DND-41 (cell line): ENCODE data around the gene AKAP17A.

Experiments used
- ATAC-seq: fragments of 200-7000 bp; cut with Tn5 transposase; 3 replicates; pipeline ENCODE4 v1.9.1; 2021; ENCODE audit warnings: low read depth; ENCODE audit not compliant: insufficient read depth
- DNase-seq: peaks from one replicate; pipeline ENCODE4 v3.0.0-alpha.2; 2020
- H2AFZ ChIP-seq: 2 replicates; pipeline ENCODE4 v1.6.0; 2012; ENCODE audit warnings: low read depth, low read length
- H3K27ac ChIP-seq: 2 replicates; pipeline ENCODE4 v1.5.1; 2012; ENCODE audit warnings: low read length, inconsistent platforms
- H3K27me3 ChIP-seq: fragments of 200-600 bp; sonication (generic); 2 replicates; pipeline ENCODE4 v1.6.0; 2012; ENCODE audit warnings: low read length, mild to moderate bottlenecking, inconsistent platforms; ENCODE audit not compliant: insufficient read depth, poor library complexity
- H3K36me3 ChIP-seq: 2 replicates; pipeline ENCODE4 v1.5.1; 2012; ENCODE audit warnings: low read length, inconsistent platforms; ENCODE audit not compliant: insufficient read depth
- H3K4me1 ChIP-seq: 2 replicates; pipeline ENCODE4 v1.5.1; 2012; ENCODE audit warnings: mild to moderate bottlenecking, low read length; ENCODE audit not compliant: insufficient read depth
- H3K4me2 ChIP-seq: 2 replicates; pipeline ENCODE4 v1.6.0; 2012; ENCODE audit warnings: mild to moderate bottlenecking, moderate library complexity, low read length, inconsistent platforms; ENCODE audit not compliant: insufficient read depth
- H3K4me3 ChIP-seq, 2 experiments: fragments of 200-600 bp in 1 of 2; shearing (Covaris generic) in 1 of 2; 2 replicates each; pipeline ENCODE4 v1.5.1; 2012 to 2016; ENCODE audit warnings: inconsistent platforms in 2 of 2, low read length in 2 of 2, mild to moderate bottlenecking in 2 of 2, low read depth in 1 of 2, moderate library complexity in 1 of 2
- H3K79me2 ChIP-seq: 2 replicates; pipeline ENCODE4 v1.6.0; 2012; ENCODE audit warnings: low read length, inconsistent platforms; ENCODE audit not compliant: insufficient read depth
- H3K9ac ChIP-seq: 2 replicates; pipeline ENCODE4 v1.6.0; 2012; ENCODE audit warnings: low read depth, mild to moderate bottlenecking, inconsistent platforms, low read length, moderate library complexity
- H3K9me3 ChIP-seq: 2 replicates; pipeline ENCODE4 v1.5.1; 2012; ENCODE audit warnings: low read length, moderate library complexity, mild to moderate bottlenecking, inconsistent platforms; ENCODE audit not compliant: insufficient read depth, severe bottlenecking
- H4K20me1 ChIP-seq: 2 replicates; pipeline ENCODE4 v1.6.0; 2012; ENCODE audit warnings: low read length; ENCODE audit not compliant: insufficient read depth
- EZH2 ChIP-seq: IDR thresholded peaks from 3 replicates; pipeline ENCODE4 v1.6.1; 2012; ENCODE audit warnings: borderline replicate concordance, low read depth, mild to moderate bottlenecking, moderate library complexity, low read length, inconsistent platforms; ENCODE audit not compliant: severe bottlenecking
- TF ChIP-seq, protein P1 (sequence below): IDR thresholded peaks from 2 replicates; pipeline ENCODE4 v1.5.1; 2012; ENCODE audit warnings: borderline replicate concordance, low read length, moderate library complexity, mild to moderate bottlenecking; ENCODE audit not compliant: poor library complexity, severe bottlenecking; ENCODE audit errors: extremely low read depth

AKAP17A gene, protein sequence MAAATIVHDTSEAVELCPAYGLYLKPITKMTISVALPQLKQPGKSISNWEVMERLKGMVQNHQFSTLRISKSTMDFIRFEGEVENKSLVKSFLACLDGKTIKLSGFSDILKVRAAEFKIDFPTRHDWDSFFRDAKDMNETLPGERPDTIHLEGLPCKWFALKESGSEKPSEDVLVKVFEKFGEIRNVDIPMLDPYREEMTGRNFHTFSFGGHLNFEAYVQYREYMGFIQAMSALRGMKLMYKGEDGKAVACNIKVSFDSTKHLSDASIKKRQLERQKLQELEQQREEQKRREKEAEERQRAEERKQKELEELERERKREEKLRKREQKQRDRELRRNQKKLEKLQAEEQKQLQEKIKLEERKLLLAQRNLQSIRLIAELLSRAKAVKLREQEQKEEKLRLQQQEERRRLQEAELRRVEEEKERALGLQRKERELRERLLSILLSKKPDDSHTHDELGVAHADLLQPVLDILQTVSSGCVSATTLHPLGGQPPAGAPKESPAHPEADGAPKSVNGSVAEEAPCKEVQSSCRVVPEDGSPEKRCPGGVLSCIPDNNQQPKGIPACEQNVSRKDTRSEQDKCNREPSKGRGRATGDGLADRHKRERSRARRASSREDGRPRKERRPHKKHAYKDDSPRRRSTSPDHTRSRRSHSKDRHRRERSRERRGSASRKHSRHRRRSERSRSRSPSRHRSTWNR

DNA sequence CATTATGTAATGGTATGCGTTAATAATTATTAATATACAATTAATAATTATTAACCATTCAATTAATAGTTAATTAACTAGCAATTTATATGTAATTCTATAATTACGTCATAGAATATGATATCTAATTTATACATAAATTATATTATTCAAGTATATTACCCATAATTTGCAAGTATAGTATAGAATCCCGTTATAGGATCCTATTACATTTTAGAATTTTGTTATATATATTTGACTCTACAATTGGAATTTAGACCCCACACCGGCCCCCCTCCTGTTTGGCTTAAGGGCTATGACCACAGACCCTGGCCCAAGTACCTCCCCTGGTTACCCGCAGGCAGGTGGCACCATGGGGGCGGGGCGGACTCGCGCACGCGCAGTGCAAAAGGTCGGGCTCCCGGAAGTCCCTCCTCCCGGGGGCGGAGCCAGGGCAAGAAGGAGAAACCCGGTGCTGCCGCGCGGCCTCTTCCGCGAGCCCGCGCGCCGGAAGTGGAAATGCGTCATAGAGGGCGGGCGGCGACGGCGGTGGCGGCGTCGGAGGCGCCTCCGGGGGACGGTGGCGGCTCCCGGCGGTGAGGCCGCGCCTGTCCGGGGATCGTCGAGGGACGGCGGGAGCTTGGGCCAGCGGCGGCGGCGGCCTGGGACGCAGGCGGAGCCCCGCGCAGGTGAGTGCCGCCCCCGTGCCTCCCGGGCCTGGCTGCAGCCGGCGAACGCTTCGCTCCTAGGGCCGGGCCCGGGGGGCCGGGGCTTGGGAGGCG is at the start of gene AKAP17A:
Gene AKAP17A (plus strand): TSS at position 503 of the 761 bp plus-strand sequence. CDS start 1,859 bp downstream, outside the sequence.
- Histone ChIP-seq H3K36me3 (peaks cover 35% of the 10 kb centered on the region), H3K9ac (peak within 1 kb of the TSS; percentile 68), H4K20me1 (peaks cover 42% of the 10 kb centered on the region), H3K4me2 (peak within 1 kb of the TSS; percentile 91), H3K79me2 (peaks cover 49% of the 10 kb centered on the region), H3K9me3 (no peaks in the 10 kb centered on the region), H3K27me3 (no peaks in the 10 kb centered on the region), H3K4me3 (peak within 1 kb of the TSS; percentile 48 to 91; a peak in 3 of 4 replicates), H3K4me1 (peaks cover 27% of the 10 kb centered on the region), H2AFZ (peak within 1 kb of the TSS; percentile 69), H3K27ac (peak within 1 kb of the TSS; percentile 69)
- DNase-seq (peak; percentile 99), ATAC-seq (peak; percentile 87)
- TF ChIP-seq, protein P1, sequence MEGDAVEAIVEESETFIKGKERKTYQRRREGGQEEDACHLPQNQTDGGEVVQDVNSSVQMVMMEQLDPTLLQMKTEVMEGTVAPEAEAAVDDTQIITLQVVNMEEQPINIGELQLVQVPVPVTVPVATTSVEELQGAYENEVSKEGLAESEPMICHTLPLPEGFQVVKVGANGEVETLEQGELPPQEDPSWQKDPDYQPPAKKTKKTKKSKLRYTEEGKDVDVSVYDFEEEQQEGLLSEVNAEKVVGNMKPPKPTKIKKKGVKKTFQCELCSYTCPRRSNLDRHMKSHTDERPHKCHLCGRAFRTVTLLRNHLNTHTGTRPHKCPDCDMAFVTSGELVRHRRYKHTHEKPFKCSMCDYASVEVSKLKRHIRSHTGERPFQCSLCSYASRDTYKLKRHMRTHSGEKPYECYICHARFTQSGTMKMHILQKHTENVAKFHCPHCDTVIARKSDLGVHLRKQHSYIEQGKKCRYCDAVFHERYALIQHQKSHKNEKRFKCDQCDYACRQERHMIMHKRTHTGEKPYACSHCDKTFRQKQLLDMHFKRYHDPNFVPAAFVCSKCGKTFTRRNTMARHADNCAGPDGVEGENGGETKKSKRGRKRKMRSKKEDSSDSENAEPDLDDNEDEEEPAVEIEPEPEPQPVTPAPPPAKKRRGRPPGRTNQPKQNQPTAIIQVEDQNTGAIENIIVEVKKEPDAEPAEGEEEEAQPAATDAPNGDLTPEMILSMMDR: peak; percentile 31
- TF ChIP-seq EZH2: no peak

DNA sequence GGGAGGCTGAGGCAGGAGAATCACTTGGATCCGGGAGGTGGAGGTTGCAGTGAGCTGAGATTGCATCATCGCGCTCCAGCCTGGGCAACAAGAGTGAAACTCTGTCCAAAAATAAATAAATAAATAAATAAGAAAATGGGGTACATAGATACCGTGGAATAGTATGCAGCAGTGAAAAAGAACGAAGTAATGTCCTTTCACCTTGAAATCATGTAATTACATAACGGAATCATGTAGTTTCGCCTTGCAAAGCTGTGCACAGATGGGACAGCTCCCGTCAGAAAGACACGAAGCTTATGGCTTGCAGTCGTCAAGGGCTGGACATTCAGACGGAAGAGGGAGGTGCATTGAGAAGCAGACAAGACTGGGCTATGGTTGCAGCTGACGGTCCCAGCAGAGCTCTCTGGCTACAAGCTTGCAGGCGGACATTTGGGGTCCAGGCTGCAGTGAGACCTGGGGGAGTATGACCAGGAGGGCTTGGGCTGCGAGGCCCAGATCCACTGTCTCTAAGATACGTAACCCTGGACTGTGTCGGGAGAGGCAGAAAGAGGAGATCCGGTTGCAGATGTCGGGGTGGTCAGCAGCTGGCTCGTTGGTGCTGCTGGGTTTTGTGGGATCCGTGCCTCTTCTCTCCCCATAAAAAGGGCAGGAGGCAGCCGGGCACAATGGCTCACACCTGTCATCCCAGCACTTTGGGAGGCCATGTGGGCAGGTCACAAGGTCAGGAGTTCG is 48.2 kb upstream of the AKAP17A start:
- H3K4me1 ChIP-seq: peaks cover 3% of the 10 kb centered on the region
- H3K9ac ChIP-seq: no peak overlapping the region
- no peak overlapping the region for H3K4me2 ChIP-seq
- no peak overlapping the region for H2AFZ ChIP-seq
- H3K27ac ChIP-seq: no peak overlapping the region
- H4K20me1 ChIP-seq: no peaks in the 10 kb centered on the region
- H3K4me3 ChIP-seq: no peak overlapping the region
- no peaks in the 10 kb centered on the region for H3K9me3 ChIP-seq
- ATAC-seq (no peak), DNase-seq (peak; percentile 2)
- no peaks in the 10 kb centered on the region for H3K27me3 ChIP-seq
- no peaks in the 10 kb centered on the region for H3K79me2 ChIP-seq
- no peaks in the 10 kb centered on the region for H3K36me3 ChIP-seq
- TF ChIP-seq, protein P1: no peak
- no peak for TF ChIP-seq EZH2

DNA sequence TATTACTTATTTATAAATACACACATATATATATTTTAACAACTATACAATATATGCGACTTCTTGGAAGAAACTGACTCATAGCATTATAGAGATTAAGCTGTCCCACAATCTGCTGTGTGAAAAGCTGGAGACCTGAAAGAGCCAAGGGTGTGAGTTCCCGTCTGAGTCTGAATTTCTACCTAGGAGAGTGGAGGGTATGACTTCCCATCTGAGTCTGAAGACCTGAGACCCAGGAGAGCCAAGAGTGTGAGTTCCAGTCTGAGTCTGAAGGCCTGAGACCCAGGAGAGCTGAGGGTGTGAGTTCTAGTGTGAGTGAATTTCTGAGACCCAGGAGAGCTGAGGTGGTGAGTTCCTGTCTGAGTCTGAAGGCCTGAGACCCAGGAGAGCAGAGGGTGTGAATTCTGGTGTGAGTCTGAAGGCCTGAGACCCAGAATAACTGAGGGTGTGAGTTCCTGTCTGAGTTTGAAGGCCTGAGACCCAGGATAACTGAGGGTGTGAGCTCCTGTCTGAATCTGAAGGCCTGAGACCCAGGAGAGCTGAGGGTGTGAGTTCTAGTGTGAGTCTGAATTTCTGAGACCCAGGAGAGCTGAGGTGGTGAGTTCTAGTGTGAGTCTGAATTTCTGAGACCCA is 45.5 kb upstream of the AKAP17A start:
- DNase-seq (peak; percentile 1), ATAC-seq (no peak)
- Histone ChIP-seq H2AFZ (peak overlapping the region; percentile 20; the same call in 1 of the 2 replicates), H3K9me3 (no peaks in the 10 kb centered on the region), H3K79me2 (no peaks in the 10 kb centered on the region), H3K27ac (no peak overlapping the region), H3K9ac (no peak overlapping the region), H3K27me3 (no peaks in the 10 kb centered on the region), H3K36me3 (no peaks in the 10 kb centered on the region), H4K20me1 (no peaks in the 10 kb centered on the region), H3K4me2 (no peak overlapping the region), H3K4me1 (no peaks in the 10 kb centered on the region), H3K4me3 (no peak overlapping the region)
- no peak for TF ChIP-seq EZH2
- TF ChIP-seq, protein P1: no peak
